MCF 10A (cell line): ENCODE data around the gene M1AP. TPM values are rescaled to one million over a fixed set of nuclear protein-coding genes. Genes with fewer than 3 reads are reported as not detected.

ENCODE experiments used
- BruUV-seq: library from RNA; stranded (reverse); fragments of 400-500 nt; replicated peaks from 2 replicates; lab custom pipeline; 2021; lab: Mats Ljungman, UMichigan
- CTCF ChIA-PET: fragments of 300-600 bp; sonication (Branson Sonifier 250); formaldehyde crosslinking; extraction: SDS; loops from one replicate; lab custom pipeline; 2021; ENCODE audit warnings: antibody characterized with exemption, inconsistent platforms; lab: Yijun Ruan, JAX
- POLR2A ChIA-PET: fragments of 300-600, 350-650 bp; sonication (Branson Sonifier 250); formaldehyde crosslinking; extraction: SDS; loops from one replicate; lab custom pipeline; 2020; ENCODE audit warnings: antibody characterized with exemption, inconsistent platforms; lab: Yijun Ruan, JAX
- DNase-seq: peaks from one replicate; pipeline ENCODE4 v3.0.0-alpha.2; 2018; ENCODE audit not compliant: unreplicated experiment
- H3K27ac Mint-ChIP-seq: one replicate; pipeline ENCODE4 v1.8.0; 2022; ENCODE audit warnings: mild to moderate bottlenecking, low read depth, mixed read lengths; ENCODE audit not compliant: unreplicated experiment
- H3K27me3 Mint-ChIP-seq: one replicate; pipeline ENCODE4 v1.8.0; 2022; ENCODE audit warnings: mixed read lengths; ENCODE audit not compliant: insufficient read depth, unreplicated experiment
- H3K36me3 Mint-ChIP-seq: one replicate; pipeline ENCODE4 v1.8.0; 2022; ENCODE audit warnings: mild to moderate bottlenecking, moderate library complexity, mixed read lengths; ENCODE audit not compliant: insufficient read depth, unreplicated experiment
- H3K4me1 Mint-ChIP-seq: one replicate; pipeline ENCODE4 v1.8.0; 2022; ENCODE audit warnings: mixed read lengths; ENCODE audit not compliant: insufficient read depth, unreplicated experiment
- H3K4me3 Mint-ChIP-seq: one replicate; pipeline ENCODE4 v1.8.0; 2022; ENCODE audit warnings: mild to moderate bottlenecking, moderate library complexity, mixed read lengths; ENCODE audit not compliant: unreplicated experiment
- H3K9me3 Mint-ChIP-seq: one replicate; pipeline ENCODE4 v1.8.0; 2022; ENCODE audit warnings: mixed read lengths; ENCODE audit not compliant: unreplicated experiment
- CTCF ChIP-seq: fragments of 200-600 bp; IDR thresholded peaks from one replicate; pipeline ENCODE4 v1.8.0; 2022; ENCODE audit warnings: antibody characterized with exemption, mild to moderate bottlenecking; ENCODE audit not compliant: unreplicated experiment
- intact Hi-C: fragments of 100-400 bp; cut with micrococcal nuclease; formaldehyde crosslinking; loops from 2 replicates; pipeline ENCODE4 v1.14.1; 2022
- total RNA-seq: library from RNA; stranded (reverse); gene quantifications from 2 replicates; pipeline ENCODE4 v1.2.3, GENCODE V29; 2022

Gene M1AP
- total RNA-seq, 1 experiment from 2014 or later = not detected

GRCh38 chr2:74513605-74514367 lies 134.3 kb downstream of the M1AP start:
- Mint-ChIP-seq H3K27ac (no peak overlapping the region), H3K9me3 (no peaks in the 10 kb centered on the region), H3K27me3 (peaks cover 4% of the 10 kb centered on the region), H3K4me1 (peaks cover under 1% of the 10 kb centered on the region), H3K36me3 (no peaks in the 10 kb centered on the region), H3K4me3 (no peak overlapping the region)
- no peak for DNase-seq
- intact Hi-C loops = no loop called here
- TF ChIP-seq CTCF = no peak
- ChIA-PET POLR2A (interaction anchor here (0.7 kb wide), 1 partner anchor 13 kb away, joined by 3 read pairs; the partner anchor contains the start of gene DQX1), CTCF (no interaction called here)
- BruUV-seq = no TSS peak

- no peak overlapping the region for H3K4me3 Mint-ChIP-seq
- ChIA-PET POLR2A (interaction anchor here (0.7 to 1.2 kb wide), 4 partner anchors 10 to 17 kb away, joined by 3 to 4 read pairs (median 4); partner anchors contain the start of genes AUP1, DQX1 and HTRA2), CTCF (interaction anchor here (0.8 kb wide), 1 partner anchor 40 kb away, joined by 3 read pairs; the partner anchor contains the start of gene MRPL53)
- H3K9me3 Mint-ChIP-seq = no peaks in the 10 kb centered on the region
- no peak overlapping the region for H3K27ac Mint-ChIP-seq
- BruUV-seq = no TSS peak
- no peak for TF ChIP-seq CTCF
- intact Hi-C loops = no loop called here
- no peaks in the 10 kb centered on the region for H3K27me3 Mint-ChIP-seq
- peaks cover 8% of the 10 kb centered on the region for H3K4me1 Mint-ChIP-seq
- no peak for DNase-seq
- H3K36me3 Mint-ChIP-seq = no peaks in the 10 kb centered on the region
Observed at GRCh38 chr2:74512744-74513604, 135.2 kb downstream of the M1AP start.

- ChIA-PET CTCF (no interaction called here), POLR2A (interaction anchor here (0.8 to 8.6 kb wide), 3 partner anchors 9 to 18 kb away, joined by 3 to 135 read pairs (median 3); partner anchors contain the start of genes AUP1, DQX1 and HTRA2)
- peaks cover 12% of the 10 kb centered on the region for H3K4me1 Mint-ChIP-seq
- no peak for DNase-seq
- BruUV-seq = no TSS peak
- TF ChIP-seq CTCF = no peak
- peaks cover 12% of the 10 kb centered on the region for H3K36me3 Mint-ChIP-seq
- H3K9me3 Mint-ChIP-seq = no peaks in the 10 kb centered on the region
- intact Hi-C loops = no loop called here
- no peaks in the 10 kb centered on the region for H3K27me3 Mint-ChIP-seq
- H3K27ac Mint-ChIP-seq = no peak overlapping the region
- no peak overlapping the region for H3K4me3 Mint-ChIP-seq
Observed at GRCh38 chr2:74511104-74511989, 136.8 kb downstream of the M1AP start.
